ENCODE measurements around the gene ANKLE2. TPM values are rescaled to one million over a fixed set of nuclear protein-coding genes. Genes with fewer than 3 reads are reported as not detected.
A peak's percentile ranks its signal among the peaks of the same experiment; 100 is the strongest.
"Not testable (repeated sequence)": the region's sequence is repeated elsewhere in the genome, so short reads cannot be mapped to it uniquely, and the experiment has no call there.

ANKLE2 gene
- total RNA-seq, 1 donor from 2014 or later = 96.2 TPM

- H3K9me3 Mint-ChIP-seq (ENCODE audit: unreplicated experiment) = no peaks in the 10 kb centered on the region
- TF ChIP-seq CTCF (IDR thresholded peaks at IDR 0.05; ENCODE audit: unreplicated experiment) = no peak
- H3K27me3 Mint-ChIP-seq (ENCODE audit: unreplicated experiment) = peaks cover 24% of the 10 kb centered on the region
- H3K4me3 Mint-ChIP-seq (ENCODE audit: unreplicated experiment) = peak overlapping the region; percentile 81
- peaks cover 46% of the 10 kb centered on the region for H3K36me3 Mint-ChIP-seq (ENCODE audit: low read depth, unreplicated experiment)
- DNase-seq (ENCODE audit: low spot score) = no peak
- H3K4me1 Mint-ChIP-seq (ENCODE audit: unreplicated experiment) = peaks cover 7% of the 10 kb centered on the region
- no peak overlapping the region for H3K27ac Mint-ChIP-seq (ENCODE audit: unreplicated experiment)
Measured at GRCh38 chr12:132779781-132780353, 18.2 kb upstream of the ANKLE2 start.

- H3K4me1 Mint-ChIP-seq (ENCODE audit: unreplicated experiment) = peaks cover 3% of the 10 kb centered on the region
- TF ChIP-seq CTCF (IDR thresholded peaks at IDR 0.05; ENCODE audit: unreplicated experiment) = no peak
- peaks cover 46% of the 10 kb centered on the region for H3K36me3 Mint-ChIP-seq (ENCODE audit: low read depth, unreplicated experiment)
- H3K4me3 Mint-ChIP-seq (ENCODE audit: unreplicated experiment) = no peak overlapping the region
- peaks cover 21% of the 10 kb centered on the region for H3K27me3 Mint-ChIP-seq (ENCODE audit: unreplicated experiment)
- H3K9me3 Mint-ChIP-seq (ENCODE audit: unreplicated experiment) = no peaks in the 10 kb centered on the region
- H3K27ac Mint-ChIP-seq (ENCODE audit: unreplicated experiment) = no peak overlapping the region
- DNase-seq (ENCODE audit: low spot score) = no peak
Measured at GRCh38 chr12:132777614-132778013, 16.0 kb upstream of the ANKLE2 start.

DNA sequence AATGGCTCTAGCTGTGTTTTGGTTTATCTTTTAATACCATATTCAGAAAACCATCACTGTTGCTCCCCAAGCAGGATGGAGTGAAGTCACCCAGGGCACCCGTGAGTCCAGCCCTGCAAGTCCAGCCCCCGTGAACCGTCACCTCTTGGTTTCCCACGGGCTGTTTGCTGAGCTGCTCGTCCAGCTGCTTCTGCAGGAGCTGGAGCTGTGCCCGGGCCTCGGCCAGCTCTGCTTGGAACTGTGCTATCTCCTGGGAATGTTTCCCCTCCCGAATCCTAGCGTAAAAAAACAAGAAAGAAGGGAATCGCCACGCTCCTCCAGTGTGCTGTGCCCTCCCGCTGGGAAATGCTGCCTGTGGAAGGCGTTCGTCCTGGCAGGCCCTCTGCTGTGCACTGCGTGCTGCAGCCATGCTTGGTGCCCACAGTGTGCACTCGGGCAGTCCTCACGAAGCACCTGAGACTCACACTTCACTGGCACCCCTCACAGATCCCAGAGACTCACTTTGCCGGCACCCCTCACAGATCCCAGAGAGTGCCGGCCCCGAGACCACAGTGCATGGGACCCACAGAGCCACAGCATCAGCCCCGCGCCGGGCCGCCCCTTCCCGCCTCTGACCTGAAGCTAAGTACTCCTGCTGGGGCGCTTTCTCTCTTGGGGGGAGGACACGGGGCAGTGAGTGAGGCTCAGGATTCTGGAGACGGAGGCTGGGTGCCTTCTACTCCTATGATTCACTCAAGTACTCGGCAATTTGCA, 15.4 kb upstream of the ANKLE2 start:
- H3K4me3 Mint-ChIP-seq (ENCODE audit: unreplicated experiment) = no peak overlapping the region
- peaks cover 18% of the 10 kb centered on the region for H3K27me3 Mint-ChIP-seq (ENCODE audit: unreplicated experiment)
- no peaks in the 10 kb centered on the region for H3K9me3 Mint-ChIP-seq (ENCODE audit: unreplicated experiment)
- no peak overlapping the region for H3K27ac Mint-ChIP-seq (ENCODE audit: unreplicated experiment)
- DNase-seq (ENCODE audit: low spot score) = no peak
- peaks cover 3% of the 10 kb centered on the region for H3K4me1 Mint-ChIP-seq (ENCODE audit: unreplicated experiment)
- TF ChIP-seq CTCF (IDR thresholded peaks at IDR 0.05; ENCODE audit: unreplicated experiment) = no peak
- H3K36me3 Mint-ChIP-seq (ENCODE audit: low read depth, unreplicated experiment) = peaks cover 46% of the 10 kb centered on the region

DNA sequence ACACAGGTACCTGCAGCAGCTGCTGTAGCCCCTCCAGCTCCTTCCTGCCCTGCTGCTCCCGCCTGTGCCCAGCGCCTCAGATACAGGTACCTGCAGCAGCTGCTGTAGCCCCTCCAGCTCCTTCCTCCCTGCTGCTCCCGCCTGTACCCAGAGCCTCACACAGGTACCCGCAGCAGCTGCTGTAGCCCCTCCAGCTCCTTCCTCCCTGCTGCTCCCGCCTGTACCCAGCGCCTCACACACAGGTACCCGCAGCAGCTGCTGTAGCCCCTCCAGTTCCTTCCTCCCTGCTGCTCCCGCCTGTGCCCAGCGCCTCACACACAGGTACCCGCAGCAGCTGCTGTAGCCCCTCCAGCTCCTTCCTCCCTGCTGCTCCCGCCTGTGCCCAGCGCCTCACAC, 14.6 kb upstream of the ANKLE2 start:
- peaks cover 40% of the 10 kb centered on the region for H3K36me3 Mint-ChIP-seq (ENCODE audit: low read depth, unreplicated experiment)

DNA sequence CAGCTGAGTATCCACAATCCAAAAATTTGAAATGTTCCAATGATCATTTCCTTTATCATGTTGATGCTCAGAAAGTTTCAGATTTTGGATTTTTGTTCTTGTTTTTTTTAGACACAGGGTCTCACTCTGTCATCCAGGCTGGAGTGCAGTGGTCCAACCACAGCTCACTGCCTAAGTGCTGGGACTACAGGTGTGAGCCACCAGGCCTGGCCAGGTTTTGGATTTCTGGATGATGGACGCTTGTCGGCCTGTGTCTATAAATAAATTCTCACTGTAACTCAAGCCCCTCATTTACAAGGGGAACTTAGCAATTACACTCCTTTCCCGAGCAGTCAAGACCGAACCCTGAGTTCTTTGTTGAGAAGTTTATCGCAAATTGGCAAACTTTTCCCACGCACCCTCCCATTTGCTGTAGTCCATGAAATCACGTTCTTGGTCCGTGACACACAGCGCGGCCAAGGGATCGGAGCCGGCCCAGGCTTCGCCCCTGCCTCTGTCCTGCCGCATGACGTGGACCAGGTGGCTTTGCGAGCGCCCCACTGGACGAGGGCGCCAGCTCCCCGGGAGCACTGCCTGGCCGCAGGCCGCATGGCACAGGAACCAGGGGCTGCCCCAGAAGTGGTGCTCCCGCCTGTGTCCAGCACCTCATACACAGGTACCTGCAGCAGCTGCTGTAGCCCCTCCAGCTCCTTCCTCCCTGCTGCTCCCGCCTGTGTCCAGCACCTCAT, 14.0 kb upstream of the ANKLE2 start:
- Mint-ChIP-seq H3K27ac (ENCODE audit: unreplicated experiment) (no peak overlapping the region), H3K27me3 (ENCODE audit: unreplicated experiment) (peaks cover 15% of the 10 kb centered on the region), H3K36me3 (ENCODE audit: low read depth, unreplicated experiment) (peaks cover 36% of the 10 kb centered on the region), H3K4me1 (ENCODE audit: unreplicated experiment) (peaks cover 3% of the 10 kb centered on the region), H3K4me3 (ENCODE audit: unreplicated experiment) (peak overlapping the region; percentile 16), H3K9me3 (ENCODE audit: unreplicated experiment) (no peaks in the 10 kb centered on the region)
- no peak for DNase-seq (ENCODE audit: low spot score)
- TF ChIP-seq CTCF (IDR thresholded peaks at IDR 0.05; ENCODE audit: unreplicated experiment) = no peak

More for the DNA sequence above, 14.6 kb upstream of the ANKLE2 start:
- not testable (repeated sequence) for H3K9me3 Mint-ChIP-seq (ENCODE audit: unreplicated experiment); DNase-seq (ENCODE audit: low spot score); H3K27ac Mint-ChIP-seq (ENCODE audit: unreplicated experiment); H3K4me1 Mint-ChIP-seq (ENCODE audit: unreplicated experiment); H3K4me3 Mint-ChIP-seq (ENCODE audit: unreplicated experiment)
- H3K27me3 Mint-ChIP-seq (ENCODE audit: unreplicated experiment) = peaks cover 16% of the 10 kb centered on the region
